Parathyroid adenoma (tissue), 2 donors: ENCODE data around the gene ANXA1.

ENCODE experiments used
- H2AFZ ChIP-seq: fragments of 300-600 bp; sonication (generic); one replicate; pipeline ENCODE4 v1.7.0; 2017; ENCODE audit warnings: antibody characterized with exemption, mild to moderate bottlenecking
- H3K27ac ChIP-seq: fragments of 300-600 bp; sonication (generic); one replicate; pipeline ENCODE4 v1.7.0; 2017
- H3K27me3 ChIP-seq: fragments of 300-600 bp; sonication (generic); one replicate; pipeline ENCODE4 v1.7.0; 2017; ENCODE audit warnings: low read length; ENCODE audit not compliant: control insufficient read depth, insufficient read depth
- H3K36me3 ChIP-seq: fragments of 300-600 bp; sonication (generic); one replicate; pipeline ENCODE4 v1.7.0; 2017; ENCODE audit warnings: low read length; ENCODE audit not compliant: control insufficient read depth, insufficient read depth
- H3K4me1 ChIP-seq: fragments of 300-600 bp; sonication (generic); one replicate; pipeline ENCODE4 v1.7.0; 2017; ENCODE audit warnings: control low read depth
- H3K4me2 ChIP-seq: fragments of 300-600 bp; sonication (generic); one replicate; pipeline ENCODE4 v1.7.0; 2017; ENCODE audit warnings: low read length
- H3K4me3 ChIP-seq: fragments of 300-600 bp; sonication (generic); one replicate; pipeline ENCODE4 v1.7.0; 2017; ENCODE audit warnings: low read depth, low read length
- H3K79me2 ChIP-seq: fragments of 300-600 bp; sonication (generic); one replicate; pipeline ENCODE4 v1.7.0; 2017; ENCODE audit warnings: control low read depth
- H3K9ac ChIP-seq: fragments of 300-600 bp; sonication (generic); one replicate; pipeline ENCODE4 v1.7.0; 2017; ENCODE audit warnings: mild to moderate bottlenecking
- H3K9me3 ChIP-seq: fragments of 300-600 bp; sonication (generic); one replicate; pipeline ENCODE4 v1.7.0; 2017; ENCODE audit warnings: low read length; ENCODE audit not compliant: control insufficient read depth
- TF ChIP-seq, protein P1 (sequence below): fragments of 300-600 bp; sonication (generic); IDR thresholded peaks from one replicate; pipeline ENCODE4 v1.7.0; 2017; ENCODE audit warnings: antibody characterized with exemption, mild to moderate bottlenecking
- donor health status: primary hyperparathyroidism.

The ANXA1 gene

DNA sequence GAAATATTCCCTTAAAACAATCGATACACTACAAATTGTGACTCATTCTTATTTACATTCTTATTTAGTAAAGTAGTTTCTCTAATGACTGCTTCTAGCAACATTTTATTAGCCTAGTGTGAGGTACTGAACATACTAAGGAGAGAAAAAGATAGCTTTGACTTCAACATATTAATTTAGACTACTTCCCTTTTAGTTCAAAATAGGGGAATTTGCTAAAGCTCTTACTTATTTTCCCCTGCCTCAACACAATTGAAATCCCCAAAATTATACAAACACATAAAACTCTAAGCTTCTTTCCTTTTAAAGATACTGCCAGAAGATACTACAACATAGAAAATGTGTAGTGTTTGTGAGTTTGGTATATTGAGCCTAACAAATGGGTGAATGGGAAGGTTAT lies 55.2 kb downstream of the ANXA1 start:
- Histone ChIP-seq H3K79me2 (no peaks in the 10 kb centered on the region), H3K4me1 (no peaks in the 10 kb centered on the region), H3K4me3 (no peak overlapping the region), H3K9me3 (no peaks in the 10 kb centered on the region), H2AFZ (no peak overlapping the region), H3K27ac (no peak overlapping the region), H3K36me3 (no peaks in the 10 kb centered on the region), H3K27me3 (no peaks in the 10 kb centered on the region), H3K9ac (no peak overlapping the region), H3K4me2 (no peak overlapping the region)
- TF ChIP-seq, protein P1, sequence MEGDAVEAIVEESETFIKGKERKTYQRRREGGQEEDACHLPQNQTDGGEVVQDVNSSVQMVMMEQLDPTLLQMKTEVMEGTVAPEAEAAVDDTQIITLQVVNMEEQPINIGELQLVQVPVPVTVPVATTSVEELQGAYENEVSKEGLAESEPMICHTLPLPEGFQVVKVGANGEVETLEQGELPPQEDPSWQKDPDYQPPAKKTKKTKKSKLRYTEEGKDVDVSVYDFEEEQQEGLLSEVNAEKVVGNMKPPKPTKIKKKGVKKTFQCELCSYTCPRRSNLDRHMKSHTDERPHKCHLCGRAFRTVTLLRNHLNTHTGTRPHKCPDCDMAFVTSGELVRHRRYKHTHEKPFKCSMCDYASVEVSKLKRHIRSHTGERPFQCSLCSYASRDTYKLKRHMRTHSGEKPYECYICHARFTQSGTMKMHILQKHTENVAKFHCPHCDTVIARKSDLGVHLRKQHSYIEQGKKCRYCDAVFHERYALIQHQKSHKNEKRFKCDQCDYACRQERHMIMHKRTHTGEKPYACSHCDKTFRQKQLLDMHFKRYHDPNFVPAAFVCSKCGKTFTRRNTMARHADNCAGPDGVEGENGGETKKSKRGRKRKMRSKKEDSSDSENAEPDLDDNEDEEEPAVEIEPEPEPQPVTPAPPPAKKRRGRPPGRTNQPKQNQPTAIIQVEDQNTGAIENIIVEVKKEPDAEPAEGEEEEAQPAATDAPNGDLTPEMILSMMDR: no peak

GRCh38 chr9:73210886-73211666 lies 59.4 kb downstream of the ANXA1 start:
- no peak overlapping the region for H3K9ac ChIP-seq
- H3K4me2 ChIP-seq: no peak overlapping the region
- H3K36me3 ChIP-seq: no peaks in the 10 kb centered on the region
- H2AFZ ChIP-seq: no peak overlapping the region
- H3K27me3 ChIP-seq: no peaks in the 10 kb centered on the region
- no peaks in the 10 kb centered on the region for H3K4me1 ChIP-seq
- no peaks in the 10 kb centered on the region for H3K79me2 ChIP-seq
- TF ChIP-seq, protein P1: no peak
- no peaks in the 10 kb centered on the region for H3K9me3 ChIP-seq
- H3K27ac ChIP-seq: no peak overlapping the region
- no peak overlapping the region for H3K4me3 ChIP-seq

- H3K9ac ChIP-seq: no peak overlapping the region
- H3K4me2 ChIP-seq: no peak overlapping the region
- no peaks in the 10 kb centered on the region for H3K36me3 ChIP-seq
- H3K79me2 ChIP-seq: no peaks in the 10 kb centered on the region
- H3K27ac ChIP-seq: no peak overlapping the region
- H3K27me3 ChIP-seq: no peaks in the 10 kb centered on the region
- no peaks in the 10 kb centered on the region for H3K9me3 ChIP-seq
- TF ChIP-seq, protein P1: no peak
- H2AFZ ChIP-seq: no peak overlapping the region
- no peak overlapping the region for H3K4me3 ChIP-seq
- no peaks in the 10 kb centered on the region for H3K4me1 ChIP-seq
These were observed 61.6 kb downstream of the ANXA1 start for GRCh38 chr9:73213300-73213699.

GRCh38 chr9:73215249-73215648 lies 63.6 kb downstream of the ANXA1 start:
- Histone ChIP-seq H3K27ac (no peak overlapping the region), H3K9me3 (no peaks in the 10 kb centered on the region), H3K36me3 (no peaks in the 10 kb centered on the region), H3K4me1 (no peaks in the 10 kb centered on the region), H3K79me2 (no peaks in the 10 kb centered on the region), H3K9ac (no peak overlapping the region), H3K4me3 (no peak overlapping the region), H2AFZ (no peak overlapping the region), H3K27me3 (no peaks in the 10 kb centered on the region), H3K4me2 (no peak overlapping the region)
- TF ChIP-seq, protein P1: no peak

DNA sequence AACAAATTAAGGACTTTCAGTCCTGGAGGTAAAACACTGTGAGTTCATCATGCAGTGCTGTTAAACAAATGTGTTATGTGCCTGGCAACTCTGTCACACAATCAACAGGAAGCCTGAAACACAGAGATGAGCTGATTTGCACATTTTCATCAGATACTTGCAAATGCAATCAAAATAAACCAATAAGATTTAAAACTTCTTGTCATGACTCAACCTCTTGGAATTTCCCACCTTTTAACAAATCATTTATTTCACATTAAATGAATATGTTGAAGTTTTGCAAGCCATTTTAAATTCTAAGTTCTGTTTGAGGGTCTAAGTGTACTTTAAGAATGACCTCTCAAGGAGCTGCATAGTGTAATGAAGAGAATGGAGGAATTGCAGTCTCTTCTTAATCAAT lies 64.4 kb downstream of the ANXA1 start:
- Histone ChIP-seq H3K36me3 (no peaks in the 10 kb centered on the region), H3K79me2 (no peaks in the 10 kb centered on the region), H3K9ac (no peak overlapping the region), H3K4me2 (no peak overlapping the region), H3K4me3 (no peak overlapping the region), H3K27me3 (no peaks in the 10 kb centered on the region), H3K9me3 (no peaks in the 10 kb centered on the region), H3K4me1 (no peaks in the 10 kb centered on the region), H2AFZ (no peak overlapping the region), H3K27ac (no peak overlapping the region)
- TF ChIP-seq, protein P1: no peak
